H1 (cell line): ENCODE measurements around the gene NCCRP1. TPM values are rescaled to one million over a fixed set of nuclear protein-coding genes. Genes with fewer than 3 reads are reported as not detected.

ENCODE experiments used
- CTCF ChIA-PET: fragments of 300-600 bp; sonication (Branson Sonifier 250); formaldehyde crosslinking; loops from one replicate; lab custom pipeline; 2021; ENCODE audit not compliant: partially characterized antibody; lab: Charles Lee
- POLR2A ChIA-PET: fragments of 300-600 bp; sonication (Branson Sonifier 250); formaldehyde crosslinking; loops from one replicate; lab custom pipeline; 2021; ENCODE audit warnings: inconsistent platforms; ENCODE audit not compliant: partially characterized antibody; lab: Charles Lee
- DNase-seq, 2 experiments: peaks; one replicate each; pipeline versions ENCODE4 v3.0.0 to v3.0.0-alpha.2; 2010 to 2022; ENCODE audit warnings: low spot score in 2 of 2, low read depth in 1 of 2, mixed read lengths in 1 of 2
- FAIRE-seq: peaks from 2 replicates; lab custom pipeline; 2011; peaks lifted over from hg19 to GRCh38; lab: Jason Lieb, UNC
- H2AFZ ChIP-seq: 2 replicates; pipeline ENCODE4 v1.8.1; 2012; ENCODE audit warnings: low read length, inconsistent platforms
- H2AK5ac ChIP-seq: 2 replicates; pipeline ENCODE4 v1.6.1; 2013; ENCODE audit warnings: low read depth, low read length
- H2BK120ac ChIP-seq: replicated peaks from 2 replicates; pipeline ENCODE3; 2013; ENCODE audit warnings: low read depth, low read length, inconsistent platforms
- H2BK12ac ChIP-seq: 2 replicates; pipeline ENCODE4 v1.6.1; 2013; ENCODE audit warnings: low read depth, low read length
- H2BK15ac ChIP-seq: 2 replicates; pipeline ENCODE4 v1.6.1; 2013; ENCODE audit warnings: low read length
- H2BK20ac ChIP-seq: 2 replicates; pipeline ENCODE4 v1.6.1; 2013; ENCODE audit warnings: low read length
- H2BK5ac ChIP-seq: 2 replicates; pipeline ENCODE4 v1.6.1; 2013; ENCODE audit warnings: low read depth, low read length
- H3K14ac ChIP-seq: 2 replicates; pipeline ENCODE4 v1.6.1; 2013; ENCODE audit warnings: inconsistent platforms; ENCODE audit not compliant: insufficient read length
- H3K18ac ChIP-seq: 2 replicates; pipeline ENCODE4 v1.6.1; 2013; ENCODE audit warnings: low read length; ENCODE audit errors: extremely low read depth
- H3K23ac ChIP-seq: 2 replicates; pipeline ENCODE4 v1.6.1; 2013; ENCODE audit warnings: inconsistent platforms; ENCODE audit not compliant: insufficient read length
- H3K23me2 ChIP-seq: 2 replicates; pipeline ENCODE4 v1.6.1; 2013; ENCODE audit warnings: low read depth, low read length
- H3K27ac ChIP-seq: 2 replicates; pipeline ENCODE4 v1.6.1; 2011; ENCODE audit warnings: low read depth, low read length, inconsistent platforms
- H3K27me3 ChIP-seq, 4 experiments: replicated peaks in 1 of 4; 1 replicate in 1 of 4; 2 replicates in 3 of 4; pipeline versions ENCODE4 v1.6.1 to v1.8.1; 2011 to 2013; ENCODE audit warnings: low read length in 3 of 4, mild to moderate bottlenecking in 3 of 4, inconsistent platforms in 2 of 4, mixed read lengths in 2 of 4, moderate library complexity in 1 of 4; ENCODE audit not compliant: control insufficient read depth in 3 of 4, insufficient read depth in 3 of 4; ENCODE audit errors: extremely low read depth in 1 of 4
- H3K36me3 ChIP-seq, 4 experiments: 2 replicates each; pipeline versions ENCODE4 v1.6.1 to v1.8.1; 2011 to 2013; ENCODE audit warnings: mild to moderate bottlenecking in 4 of 4, low read length in 3 of 4, moderate library complexity in 2 of 4, control low read depth in 1 of 4, inconsistent platforms in 1 of 4; ENCODE audit not compliant: insufficient read depth in 4 of 4, control insufficient read depth in 2 of 4
- H3K4ac ChIP-seq: replicated peaks from 2 replicates; pipeline ENCODE3; 2013; ENCODE audit warnings: low read length, low read depth, mixed read lengths, inconsistent platforms; ENCODE audit not compliant: insufficient read length
- H3K4me1 ChIP-seq, 4 experiments: replicated peaks in 1 of 4; 1 replicate in 1 of 4; 2 replicates in 3 of 4; pipeline versions ENCODE4 v1.6.1 to v1.8.1; 2011 to 2013; ENCODE audit warnings: low read length in 3 of 4, inconsistent platforms in 2 of 4, mixed read lengths in 1 of 4; ENCODE audit not compliant: insufficient read depth in 4 of 4, control insufficient read depth in 3 of 4
- H3K4me2 ChIP-seq, 2 experiments: 2 replicates each; pipeline versions ENCODE4 v1.6.1 to v1.8.1; 2011 to 2013; ENCODE audit warnings: low read depth in 2 of 2, low read length in 2 of 2, control low read depth in 1 of 2, inconsistent platforms in 1 of 2, mild to moderate bottlenecking in 1 of 2; ENCODE audit not compliant: insufficient read depth in 1 of 2
- H3K4me3 ChIP-seq, 4 experiments: fragments of 200-600, 300-600 bp in 1 of 4; sonication (generic), shearing (Covaris generic), sonication (Bioruptor Twin) in 1 of 4; 2 replicates each; pipeline versions ENCODE4 v1.5.1 to v1.8.1; 2011 to 2016; ENCODE audit warnings: low read length in 4 of 4, low read depth in 3 of 4, control low read depth in 2 of 4, inconsistent platforms in 2 of 4, mild to moderate bottlenecking in 2 of 4, mixed read lengths in 1 of 4, moderate library complexity in 1 of 4; ENCODE audit not compliant: insufficient read depth in 2 of 4; ENCODE audit errors: extremely low read depth in 1 of 4
- H3K56ac ChIP-seq: replicated peaks from 2 replicates; pipeline ENCODE3; 2013; ENCODE audit warnings: low read depth, mild to moderate bottlenecking, mixed read lengths, low read length, inconsistent platforms; ENCODE audit not compliant: insufficient read length
- H3K79me1 ChIP-seq: 2 replicates; pipeline ENCODE4 v1.6.1; 2013; ENCODE audit warnings: low read depth, low read length, control low read depth
- H3K79me2 ChIP-seq, 2 experiments: 2 replicates each; pipeline versions ENCODE4 v1.6.1 to v1.8.1; 2012 to 2013; ENCODE audit warnings: low read length in 2 of 2, mild to moderate bottlenecking in 2 of 2, inconsistent platforms in 1 of 2; ENCODE audit not compliant: insufficient read depth in 2 of 2, control insufficient read depth in 1 of 2
- H3K9ac ChIP-seq, 4 experiments: replicated peaks in 1 of 4; 1 replicate in 1 of 4; 2 replicates in 3 of 4; pipeline versions ENCODE4 v1.6.1 to v1.8.1; 2011 to 2013; ENCODE audit warnings: low read depth in 3 of 4, low read length in 3 of 4, control low read depth in 2 of 4, mild to moderate bottlenecking in 2 of 4, moderate library complexity in 2 of 4, inconsistent platforms in 1 of 4; ENCODE audit errors: extremely low read depth in 1 of 4
- H3K9me3 ChIP-seq, 2 experiments: 2 replicates each; pipeline versions ENCODE4 v1.6.1 to v1.8.1; 2012 to 2013; ENCODE audit warnings: mild to moderate bottlenecking in 2 of 2, moderate library complexity in 2 of 2, control low read depth in 1 of 2, inconsistent platforms in 1 of 2, low read depth in 1 of 2, low read length in 1 of 2, mixed read lengths in 1 of 2; ENCODE audit not compliant: insufficient read depth in 2 of 2
- H4K20me1 ChIP-seq, 2 experiments: replicated peaks in 1 of 2; 2 replicates each; pipeline versions ENCODE3 to v1.8.1; 2011 to 2013; ENCODE audit warnings: inconsistent platforms in 2 of 2, low read length in 2 of 2, mild to moderate bottlenecking in 1 of 2; ENCODE audit not compliant: insufficient read depth in 2 of 2, control insufficient read depth in 1 of 2
- H4K5ac ChIP-seq: 2 replicates; pipeline ENCODE4 v1.6.1; 2013; ENCODE audit warnings: low read length, low read depth, mixed read lengths, inconsistent platforms; ENCODE audit not compliant: insufficient read length
- H4K8ac ChIP-seq: 2 replicates; pipeline ENCODE4 v1.8.0; 2013; ENCODE audit warnings: mild to moderate bottlenecking, moderate library complexity, low read length, inconsistent platforms; ENCODE audit not compliant: insufficient read depth; ENCODE audit errors: extremely low read depth
- H4K91ac ChIP-seq: replicated peaks from 2 replicates; pipeline ENCODE3; 2013; ENCODE audit warnings: low read length, mixed read lengths, inconsistent platforms; ENCODE audit not compliant: insufficient read length
- ASH2L ChIP-seq: fragments of 200-600, 300-600 bp; sonication (generic); IDR thresholded peaks from one replicate; pipeline ENCODE4 v1.7.1; 2017; ENCODE audit warnings: low read length
- ATF3 ChIP-seq: IDR thresholded peaks from 2 replicates; pipeline ENCODE4 v1.6.1; 2011; ENCODE audit warnings: low read depth, mild to moderate bottlenecking, low read length; ENCODE audit not compliant: insufficient read depth
- CHD2 ChIP-seq: IDR thresholded peaks from 2 replicates; pipeline ENCODE4 v1.6.1; 2012; ENCODE audit warnings: low read length, improper control_type of control experiment
- CTCF ChIP-seq, 3 experiments: IDR thresholded peaks; 1 replicate in 2 of 3; 2 replicates in 1 of 3; pipeline versions ENCODE4 v1.5.1 to v1.6.1; 2011; ENCODE audit warnings: low read length in 3 of 3, mild to moderate bottlenecking in 3 of 3, inconsistent platforms in 2 of 3, low read depth in 1 of 3, moderate library complexity in 1 of 3; ENCODE audit not compliant: insufficient read depth in 1 of 3; ENCODE audit errors: control extremely low read depth in 1 of 3
- FOSL1 ChIP-seq: IDR thresholded peaks from 2 replicates; pipeline ENCODE4 v1.6.1; 2011; ENCODE audit warnings: mild to moderate bottlenecking, low read depth, low read length, moderate library complexity; ENCODE audit not compliant: insufficient read depth
- HDAC2 ChIP-seq, 2 experiments: fragments of 300-600 bp in 1 of 2; sonication (generic) in 1 of 2; IDR thresholded peaks; 2 replicates each; pipeline ENCODE4 v1.6.1; 2011 to 2012; ENCODE audit warnings: low read depth in 2 of 2, low read length in 2 of 2, mild to moderate bottlenecking in 2 of 2, moderate library complexity in 2 of 2, borderline replicate concordance in 1 of 2, inconsistent platforms in 1 of 2
- MAFK ChIP-seq: IDR thresholded peaks from 2 replicates; pipeline ENCODE4 v1.6.1; 2012; ENCODE audit warnings: low read depth, mild to moderate bottlenecking, improper control_type of control experiment, low read length
- SIN3A ChIP-seq, 2 experiments: IDR thresholded peaks in 1 of 2; conservative IDR thresholded peaks in 1 of 2; 2 replicates each; pipeline ENCODE4 v1.6.1; 2011 to 2012; ENCODE audit warnings: low read length in 2 of 2, improper control_type of control experiment in 1 of 2, low read depth in 1 of 2, mild to moderate bottlenecking in 1 of 2
- SRF ChIP-seq: IDR thresholded peaks from 2 replicates; pipeline ENCODE4 v1.6.1; 2011; ENCODE audit warnings: mild to moderate bottlenecking, low read depth, low read length, moderate library complexity
- TBP ChIP-seq: IDR thresholded peaks from 2 replicates; pipeline ENCODE4 v1.6.1; 2011; ENCODE audit warnings: low read depth, low read length, improper control_type of control experiment
- TEAD4 ChIP-seq: IDR thresholded peaks from 2 replicates; pipeline ENCODE4 v1.6.1; 2012; ENCODE audit warnings: low read depth, low read length, inconsistent platforms, mixed read lengths
- WGBS, 2 experiments: shearing (Covaris generic) in 1 of 2; methylation state at CpG; one replicate each; pipeline versions ENCODE4 v1.1.6 to v1.1.7; 2013 to 2015; ENCODE audit warnings: low lambda C conversion rate in 2 of 2, mixed read lengths in 2 of 2, inconsistent platforms in 1 of 2, low coverage in 1 of 2, missing lambda C conversion rate in 1 of 2; ENCODE audit not compliant: insufficient replicate concordance in 2 of 2, insufficient coverage in 1 of 2, insufficient read length in 1 of 2; ENCODE audit errors: extremely low coverage in 1 of 2, missing lambda C conversion rate in 1 of 2; 5-methylcytosine and 5-hydroxymethylcytosine counted together
- polyA plus RNA-seq, 7 experiments: library from polyadenylated mRNA; depleted of rRNA in 3 of 7; stranded (reverse) in 5 of 7; unstranded in 2 of 7; fragments of >200 nt in 5 of 7; fragments of 200-250 nt in 2 of 7; gene quantifications; 1 replicate in 5 of 7; 2 replicates in 1 of 7; 4 replicates in 1 of 7; pipeline versions ENCODE4 v1.2.1 to v1.2.3, GENCODE V29; 2011 to 2013; ENCODE audit warnings: missing spikeins in 2 of 7, mixed read lengths in 2 of 7
- total RNA-seq: library from RNA; stranded (reverse); fragmentation: NEBNext Ultra II Directional; extraction: Animal tissue kit (Norgen Biotek cat#: 25700); gene quantifications from 2 replicates; pipeline ENCODE4 v1.2.1, GENCODE V29; 2021

NCCRP1 gene
- total and polyA plus RNA-seq, 2 of the 8 experiments (the other 6 are each of a cell fraction or from before 2014, with no cell fraction given): 2.8 to 7.9 TPM

- DNase-seq (no peak), FAIRE-seq (no peak)
- Histone ChIP-seq H3K27ac (no peak overlapping the region), H3K36me3 (peaks cover 0 to 15% (median 6%) of the 10 kb centered on the region in 4 experiments; a peak in 3 of 8 replicates), H2AK5ac (no peak overlapping the region), H2BK20ac (no peak overlapping the region), H3K14ac (no peak overlapping the region), H3K79me1 (no peaks in the 10 kb centered on the region), H3K4me2 (no peak overlapping the region), H2AFZ (no peak overlapping the region), H4K8ac (no peak overlapping the region), H4K91ac (no peak overlapping the region), H3K9me3 (no peaks in the 10 kb centered on the region), H3K18ac (no peak overlapping the region), H3K4me3 (no peak overlapping the region), H2BK5ac (no peak overlapping the region), H3K4me1 (no peaks in the 10 kb centered on the region), H4K5ac (no peak overlapping the region), H3K23me2 (no peaks in the 10 kb centered on the region), H3K4ac (no peak overlapping the region), H3K27me3 (no peaks in the 10 kb centered on the region), H4K20me1 (peaks cover 0 to 2% of the 10 kb centered on the region in 2 experiments), H2BK120ac (no peak overlapping the region), H3K23ac (no peak overlapping the region), H2BK12ac (no peak overlapping the region), H3K56ac (no peak overlapping the region), H3K9ac (no peak overlapping the region), H3K79me2 (no peaks in the 10 kb centered on the region), H2BK15ac (no peak overlapping the region)
- CTCF ChIA-PET: interaction anchor here (0.6 to 1.8 kb wide), 8 partner anchors 12 to 129 kb away, joined by 3 to 6 read pairs (median 4); partner anchors contain the start of gene SYCN
- 88% methylated on average over 9 of the region's 9 CpGs; no CpG with 5 or more reads in 1 of the 2 experiments for WGBS, 2 experiments
- POLR2A ChIA-PET: interaction anchor here (1.7 kb wide), 1 partner anchor 34 kb away, joined by 7 read pairs; no protein-coding TSS in a partner anchor
- TF ChIP-seq SRF (no peak), TEAD4 (no peak), ATF3 (no peak), FOSL1 (no peak), SIN3A (conservative IDR thresholded peaks at IDR 0.05 in 1 of 2, IDR thresholded peaks at IDR 0.05 in 1 of 2; ENCODE audit: low read depth in 1 of 2, low read length in 2 of 2) (no peak), MAFK (no peak), ASH2L (no peak), CTCF (IDR thresholded peaks at IDR 0.05; ENCODE audit: control extremely low read depth in 1 of 3, insufficient read depth in 1 of 3, low read depth in 1 of 3, low read length in 3 of 3) (no peak), TBP (no peak), HDAC2 (IDR thresholded peaks at IDR 0.05; ENCODE audit: borderline replicate concordance in 1 of 2, low read depth in 2 of 2, low read length in 2 of 2) (no peak), CHD2 (no peak)
Measured at GRCh38 chr19:39180749-39181148, 16.0 kb upstream of the NCCRP1 start.
